Peyer's patch (tissue), 4 donors: ENCODE measurements around the gene MYZAP. TPM values are rescaled to one million over a fixed set of nuclear protein-coding genes. Genes with fewer than 3 reads are reported as not detected.

Experiments
- DNase-seq, 3 donors: peaks; one replicate each; pipeline ENCODE4 v3.0.0-alpha.2; 2017 to 2019
- H3K27ac ChIP-seq, 4 donors: fragments of 200-600 bp; sonication (generic); one replicate each; pipeline ENCODE4 v1.5.1; 2016 to 2019
- H3K27me3 ChIP-seq, 2 donors: fragments of 200-600 bp; sonication (generic); one replicate each; pipeline ENCODE4 v1.5.1; 2019
- H3K36me3 ChIP-seq, 3 donors: fragments of 200-600 bp; sonication (generic); one replicate each; pipeline ENCODE4 v1.5.1; 2016 to 2019
- H3K4me1 ChIP-seq, 4 donors: fragments of 200-600 bp; sonication (generic); one replicate each; pipeline ENCODE4 v1.5.1; 2016 to 2019
- H3K4me3 ChIP-seq, 4 donors: fragments of 200-600 bp; sonication (generic); 1 replicate in 3 of 4; 2 replicates in 1 of 4; pipeline ENCODE4 v1.5.1; 2016 to 2019; ENCODE audit warnings: mild to moderate bottlenecking in 1 of 4
- H3K9me3 ChIP-seq, 4 donors: fragments of 200-600 bp; sonication (generic); one replicate each; pipeline ENCODE4 v1.5.1; 2016 to 2019; ENCODE audit warnings: mild to moderate bottlenecking in 1 of 4
- CTCF ChIP-seq, 6 experiments: fragments of 450-650 bp in 4 of 6; fragments of 200-600 bp in 2 of 6; sonication (generic) in 1 of 6; IDR thresholded peaks; one replicate each; pipeline ENCODE4 v1.5.1; 2017 to 2019; ENCODE audit warnings: antibody characterized with exemption in 6 of 6, mild to moderate bottlenecking in 3 of 6, moderate library complexity in 1 of 6
- POLR2A ChIP-seq, 2 donors: fragments of 450-650 bp; IDR thresholded peaks; one replicate each; pipeline ENCODE4 v1.5.1; 2017; ENCODE audit warnings: antibody characterized with exemption in 2 of 2, mild to moderate bottlenecking in 2 of 2, moderate library complexity in 2 of 2
- total RNA-seq, 4 donors: library from RNA; depleted of rRNA; stranded (reverse); fragments of >200 nt; gene quantifications; one replicate each; pipeline ENCODE4 v1.1.0, GENCODE V29; 2016

Gene MYZAP
- total RNA-seq, 4 donors from 2014 or later = 2.5 to 36.3 (median 17.4) TPM

GRCh38 chr15:57665939-57666338 is 74.2 kb downstream of the MYZAP start:
- Histone ChIP-seq H3K4me1 (peaks cover 0 to 21% (median 2%) of the 10 kb centered on the region in 4 donors), H3K4me3 (no peak overlapping the region), H3K36me3 (no peaks in the 10 kb centered on the region), H3K9me3 (no peaks in the 10 kb centered on the region), H3K27ac (no peak overlapping the region), H3K27me3 (no peaks in the 10 kb centered on the region)
- TF ChIP-seq CTCF (IDR thresholded peaks at IDR 0.05) (no peak), POLR2A (IDR thresholded peaks at IDR 0.05) (no peak)
- no peak for DNase-seq

- H3K4me3 ChIP-seq = peak overlapping the region in 1 of 4 donors; percentile 11
- no peak for DNase-seq
- TF ChIP-seq CTCF (IDR thresholded peaks at IDR 0.05) (peak in 3 of 6 experiments; percentile 20 to 42 (median 28)), POLR2A (IDR thresholded peaks at IDR 0.05) (no peak)
- H3K4me1 ChIP-seq = peaks cover 0 to 13% (median 2%) of the 10 kb centered on the region in 4 donors
- H3K27ac ChIP-seq = peak overlapping the region in 2 of 4 donors; percentile 28 to 44
- H3K36me3 ChIP-seq = no peaks in the 10 kb centered on the region
- H3K27me3 ChIP-seq = no peaks in the 10 kb centered on the region
- H3K9me3 ChIP-seq = no peaks in the 10 kb centered on the region
Observed at GRCh38 chr15:57667171-57667849, 75.6 kb downstream of the MYZAP start.

- Histone ChIP-seq H3K4me3 (no peak overlapping the region), H3K36me3 (no peaks in the 10 kb centered on the region), H3K27me3 (no peaks in the 10 kb centered on the region), H3K4me1 (peaks cover 0 to 13% (median 2%) of the 10 kb centered on the region in 4 donors), H3K9me3 (no peaks in the 10 kb centered on the region), H3K27ac (no peak overlapping the region)
- TF ChIP-seq POLR2A (IDR thresholded peaks at IDR 0.05) = no peak
- no peak for TF ChIP-seq CTCF (IDR thresholded peaks at IDR 0.05)
- no peak for DNase-seq
Observed at GRCh38 chr15:57668016-57668415, 76.3 kb downstream of the MYZAP start.

- Histone ChIP-seq H3K4me1 (peaks cover 0 to 13% (median 2%) of the 10 kb centered on the region in 4 donors), H3K36me3 (peaks cover 0 to 9% (median 0%) of the 10 kb centered on the region in 3 donors), H3K27ac (no peak overlapping the region), H3K9me3 (no peaks in the 10 kb centered on the region), H3K27me3 (no peaks in the 10 kb centered on the region), H3K4me3 (no peak overlapping the region)
- DNase-seq = no peak
- TF ChIP-seq POLR2A (IDR thresholded peaks at IDR 0.05) (no peak), CTCF (IDR thresholded peaks at IDR 0.05) (no peak)
Observed at GRCh38 chr15:57671636-57672035, 79.9 kb downstream of the MYZAP start.

- no peaks in the 10 kb centered on the region for H3K9me3 ChIP-seq
- H3K4me3 ChIP-seq = no peak overlapping the region
- H3K4me1 ChIP-seq = no peaks in the 10 kb centered on the region
- no peak overlapping the region for H3K27ac ChIP-seq
- TF ChIP-seq POLR2A (IDR thresholded peaks at IDR 0.05) (no peak), CTCF (IDR thresholded peaks at IDR 0.05) (no peak)
- DNase-seq = no peak
- H3K27me3 ChIP-seq = no peaks in the 10 kb centered on the region
- H3K36me3 ChIP-seq = peaks cover 0 to 13% (median 0%) of the 10 kb centered on the region in 3 donors
Observed at GRCh38 chr15:57675481-57676181, 83.9 kb downstream of the MYZAP start.
